IPS-20b (cell line): ENCODE data around the gene CCDC93.

Experiments
- H3K27ac ChIP-seq: one replicate; pipeline ENCODE4 v1.5.1; 2013; ENCODE audit warnings: low read length
- H3K27me3 ChIP-seq: 2 replicates; pipeline ENCODE4 v1.6.1; 2013; ENCODE audit warnings: mild to moderate bottlenecking, low read length, inconsistent platforms; ENCODE audit not compliant: insufficient read depth
- H3K36me3 ChIP-seq: 2 replicates; pipeline ENCODE4 v1.6.1; 2013; ENCODE audit warnings: low read depth, mild to moderate bottlenecking, inconsistent platforms, low read length, moderate library complexity; ENCODE audit not compliant: insufficient read depth
- H3K4me1 ChIP-seq: 2 replicates; pipeline ENCODE4 v1.6.1; 2013; ENCODE audit warnings: mild to moderate bottlenecking, control low read depth, inconsistent platforms, low read length, moderate library complexity; ENCODE audit not compliant: insufficient read depth
- H3K4me3 ChIP-seq: 2 replicates; pipeline ENCODE4 v1.5.1; 2013; ENCODE audit warnings: mild to moderate bottlenecking, low read length, inconsistent platforms
- H3K9ac ChIP-seq: 2 replicates; pipeline ENCODE4 v1.6.1; 2013; ENCODE audit warnings: low read depth, mild to moderate bottlenecking, inconsistent platforms, low read length, moderate library complexity
- H3K9me3 ChIP-seq: 2 replicates; pipeline ENCODE4 v1.6.1; 2013; ENCODE audit warnings: mild to moderate bottlenecking, low read depth, low read length, inconsistent platforms; ENCODE audit not compliant: insufficient read depth

Gene CCDC93

GRCh38 chr2:117963446-117963845, 50.4 kb downstream of the CCDC93 start:
- no peaks in the 10 kb centered on the region for H3K9me3 ChIP-seq
- H3K4me3 ChIP-seq = no peak overlapping the region
- H3K27ac ChIP-seq = no peak overlapping the region
- peaks cover 11% of the 10 kb centered on the region for H3K36me3 ChIP-seq
- H3K27me3 ChIP-seq = no peaks in the 10 kb centered on the region
- H3K4me1 ChIP-seq = no peaks in the 10 kb centered on the region
- H3K9ac ChIP-seq = no peak overlapping the region

GRCh38 chr2:117961201-117961600, 52.7 kb downstream of the CCDC93 start:
- Histone ChIP-seq H3K4me3 (no peak overlapping the region), H3K4me1 (no peaks in the 10 kb centered on the region), H3K9ac (no peak overlapping the region), H3K27ac (no peak overlapping the region), H3K27me3 (no peaks in the 10 kb centered on the region), H3K9me3 (no peaks in the 10 kb centered on the region), H3K36me3 (peaks cover 26% of the 10 kb centered on the region)

- Histone ChIP-seq H3K27me3 (no peaks in the 10 kb centered on the region), H3K4me3 (no peak overlapping the region), H3K36me3 (peaks cover 30% of the 10 kb centered on the region), H3K4me1 (no peaks in the 10 kb centered on the region), H3K27ac (no peak overlapping the region), H3K9me3 (no peaks in the 10 kb centered on the region), H3K9ac (no peak overlapping the region)
Observed at GRCh38 chr2:117960231-117960630, 53.6 kb downstream of the CCDC93 start.

- Histone ChIP-seq H3K4me3 (no peak overlapping the region), H3K9me3 (no peaks in the 10 kb centered on the region), H3K9ac (no peak overlapping the region), H3K36me3 (peaks cover 49% of the 10 kb centered on the region), H3K27ac (no peak overlapping the region), H3K4me1 (no peaks in the 10 kb centered on the region), H3K27me3 (no peaks in the 10 kb centered on the region)
Observed at GRCh38 chr2:117958186-117958585, 55.7 kb downstream of the CCDC93 start.

- peaks cover 55% of the 10 kb centered on the region for H3K36me3 ChIP-seq
- no peaks in the 10 kb centered on the region for H3K9me3 ChIP-seq
- no peak overlapping the region for H3K4me3 ChIP-seq
- H3K9ac ChIP-seq = no peak overlapping the region
- no peaks in the 10 kb centered on the region for H3K4me1 ChIP-seq
- no peak overlapping the region for H3K27ac ChIP-seq
- no peaks in the 10 kb centered on the region for H3K27me3 ChIP-seq
Observed at GRCh38 chr2:117957616-117958015, 56.3 kb downstream of the CCDC93 start.

GRCh38 chr2:117956036-117956796, 57.7 kb downstream of the CCDC93 start:
- Histone ChIP-seq H3K36me3 (peaks cover 69% of the 10 kb centered on the region), H3K9ac (no peak overlapping the region), H3K27me3 (no peaks in the 10 kb centered on the region), H3K27ac (no peak overlapping the region), H3K9me3 (no peaks in the 10 kb centered on the region), H3K4me3 (no peak overlapping the region), H3K4me1 (no peaks in the 10 kb centered on the region)

- no peaks in the 10 kb centered on the region for H3K27me3 ChIP-seq
Observed at GRCh38 chr2:117953231-117953630, 60.6 kb downstream of the CCDC93 start.

GRCh38 chr2:117952701-117953100, 61.2 kb downstream of the CCDC93 start:
- no peak overlapping the region for H3K27ac ChIP-seq
- H3K4me3 ChIP-seq = no peak overlapping the region
- no peaks in the 10 kb centered on the region for H3K27me3 ChIP-seq
- no peaks in the 10 kb centered on the region for H3K9me3 ChIP-seq
- H3K4me1 ChIP-seq = no peaks in the 10 kb centered on the region
- H3K36me3 ChIP-seq = peaks cover 80% of the 10 kb centered on the region
- no peak overlapping the region for H3K9ac ChIP-seq

More at GRCh38 chr2:117953231-117953630, 60.6 kb downstream of the CCDC93 start:
- Histone ChIP-seq H3K4me1 (no peaks in the 10 kb centered on the region), H3K36me3 (peaks cover 80% of the 10 kb centered on the region), H3K9ac (no peak overlapping the region), H3K4me3 (no peak overlapping the region), H3K9me3 (no peaks in the 10 kb centered on the region), H3K27ac (no peak overlapping the region)

- Histone ChIP-seq H3K36me3 (peaks cover 78% of the 10 kb centered on the region), H3K9ac (no peak overlapping the region), H3K9me3 (no peaks in the 10 kb centered on the region), H3K27me3 (no peaks in the 10 kb centered on the region), H3K4me3 (no peak overlapping the region), H3K4me1 (no peaks in the 10 kb centered on the region), H3K27ac (no peak overlapping the region)
Observed at GRCh38 chr2:117952228-117952627, 61.6 kb downstream of the CCDC93 start.

- no peaks in the 10 kb centered on the region for H3K27me3 ChIP-seq
- H3K9ac ChIP-seq = no peak overlapping the region
- peaks cover 91% of the 10 kb centered on the region for H3K36me3 ChIP-seq
- H3K27ac ChIP-seq = no peak overlapping the region
- H3K4me1 ChIP-seq = no peaks in the 10 kb centered on the region
- H3K4me3 ChIP-seq = no peak overlapping the region
- no peaks in the 10 kb centered on the region for H3K9me3 ChIP-seq
Observed at GRCh38 chr2:117949806-117950205, 64.1 kb downstream of the CCDC93 start.

- H3K9ac ChIP-seq = no peak overlapping the region
- no peaks in the 10 kb centered on the region for H3K4me1 ChIP-seq
- no peaks in the 10 kb centered on the region for H3K27me3 ChIP-seq
- no peak overlapping the region for H3K4me3 ChIP-seq
- H3K36me3 ChIP-seq = peaks cover 92% of the 10 kb centered on the region
- no peak overlapping the region for H3K27ac ChIP-seq
- no peaks in the 10 kb centered on the region for H3K9me3 ChIP-seq
Observed at GRCh38 chr2:117948615-117949014, 65.3 kb downstream of the CCDC93 start.

GRCh38 chr2:117945296-117945695, 68.6 kb downstream of the CCDC93 start:
- no peak overlapping the region for H3K27ac ChIP-seq
- no peak overlapping the region for H3K4me3 ChIP-seq
- H3K36me3 ChIP-seq = peaks cover 87% of the 10 kb centered on the region
- H3K4me1 ChIP-seq = no peaks in the 10 kb centered on the region; the same call in 1 of the 2 replicates
- H3K27me3 ChIP-seq = no peaks in the 10 kb centered on the region
- H3K9ac ChIP-seq = no peak overlapping the region
- H3K9me3 ChIP-seq = no peaks in the 10 kb centered on the region
